ENCODE data around the gene NAALAD2. TPM values are rescaled to one million over a fixed set of nuclear protein-coding genes. Genes with fewer than 3 reads are reported as not detected.

NAALAD2 gene
- total RNA-seq, 1 donor from 2014 or later: not detected

GRCh38 chr11:90241414-90241813, 107.0 kb downstream of the NAALAD2 start:
- no peak for DNase-seq (ENCODE audit: low read depth)
- Histone ChIP-seq H3K4me3 (ENCODE audit: low read depth, low read length) (no peak overlapping the region), H3K27me3 (ENCODE audit: control insufficient read depth, insufficient read depth, low read length) (no peaks in the 10 kb centered on the region), H3K36me3 (ENCODE audit: control insufficient read depth, insufficient read depth, low read length) (no peaks in the 10 kb centered on the region)
- TF ChIP-seq, protein P1, sequence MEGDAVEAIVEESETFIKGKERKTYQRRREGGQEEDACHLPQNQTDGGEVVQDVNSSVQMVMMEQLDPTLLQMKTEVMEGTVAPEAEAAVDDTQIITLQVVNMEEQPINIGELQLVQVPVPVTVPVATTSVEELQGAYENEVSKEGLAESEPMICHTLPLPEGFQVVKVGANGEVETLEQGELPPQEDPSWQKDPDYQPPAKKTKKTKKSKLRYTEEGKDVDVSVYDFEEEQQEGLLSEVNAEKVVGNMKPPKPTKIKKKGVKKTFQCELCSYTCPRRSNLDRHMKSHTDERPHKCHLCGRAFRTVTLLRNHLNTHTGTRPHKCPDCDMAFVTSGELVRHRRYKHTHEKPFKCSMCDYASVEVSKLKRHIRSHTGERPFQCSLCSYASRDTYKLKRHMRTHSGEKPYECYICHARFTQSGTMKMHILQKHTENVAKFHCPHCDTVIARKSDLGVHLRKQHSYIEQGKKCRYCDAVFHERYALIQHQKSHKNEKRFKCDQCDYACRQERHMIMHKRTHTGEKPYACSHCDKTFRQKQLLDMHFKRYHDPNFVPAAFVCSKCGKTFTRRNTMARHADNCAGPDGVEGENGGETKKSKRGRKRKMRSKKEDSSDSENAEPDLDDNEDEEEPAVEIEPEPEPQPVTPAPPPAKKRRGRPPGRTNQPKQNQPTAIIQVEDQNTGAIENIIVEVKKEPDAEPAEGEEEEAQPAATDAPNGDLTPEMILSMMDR (IDR thresholded peaks at IDR 0.05; ENCODE audit: insufficient read depth, low read length, severe bottlenecking): no peak
- no peak for FAIRE-seq

Other genes with a start within 250 kb of the NAALAD2 start
- not detected in 2 replicates for gene TRIM49D1, start 212.4 kb upstream of the NAALAD2 start, total RNA-seq
- gene TRIM49D2, start 210.6 kb upstream of the NAALAD2 start, total RNA-seq: not detected in 2 replicates
- gene TRIM64, start 168.6 kb upstream of the NAALAD2 start, total RNA-seq: not detected in 2 replicates
- gene TRIM49C, start 103.6 kb upstream of the NAALAD2 start, total RNA-seq: not detected in 2 replicates
- not detected in 2 replicates for gene UBTFL1, start 48.7 kb upstream of the NAALAD2 start, total RNA-seq
- gene CHORDC1, start 88.4 kb downstream of the NAALAD2 start, total RNA-seq: 17.4 and 24.2 TPM in 2 replicates